Measurements from ENCODE around the gene BUD31. TPM values are rescaled to one million over a fixed set of nuclear protein-coding genes. Genes with fewer than 3 reads are reported as not detected.

BUD31 gene
- total RNA-seq, 1 donor from 2014 or later = 93.7 TPM

GRCh38 chr7:99397297-99397983 lies 11.3 kb upstream of the BUD31 start:
- Mint-ChIP-seq H3K4me1 (peaks cover 22% of the 10 kb centered on the region), H3K9me3 (no peaks in the 10 kb centered on the region), H3K4me3 (no peak overlapping the region), H3K36me3 (ENCODE audit: low read depth) (peaks cover 86% of the 10 kb centered on the region), H3K27me3 (no peaks in the 10 kb centered on the region), H3K27ac (no peak overlapping the region)
- intact Hi-C loops (cut with micrococcal nuclease) = no loop called here
- ChIA-PET POLR2A (no interaction called here), CTCF (no interaction called here)
- DNase-seq = no peak
- TF ChIP-seq CTCF (IDR thresholded peaks at IDR 0.05) = no peak
- ATAC-seq (ENCODE audit: low read depth) = no peak

- DNase-seq = no peak
- Mint-ChIP-seq H3K27ac (peak overlapping the region; percentile 6), H3K4me3 (no peak overlapping the region), H3K9me3 (no peaks in the 10 kb centered on the region), H3K4me1 (peaks cover 11% of the 10 kb centered on the region), H3K36me3 (ENCODE audit: low read depth) (peaks cover 89% of the 10 kb centered on the region), H3K27me3 (no peaks in the 10 kb centered on the region)
- no peak for TF ChIP-seq CTCF (IDR thresholded peaks at IDR 0.05)
- CTCF ChIA-PET = interaction anchor here (1.1 kb wide), 1 partner anchor 10 kb away, joined by 3 read pairs; the partner anchor contains the start of genes BUD31 and PDAP1
- ATAC-seq (ENCODE audit: low read depth) = no peak
- POLR2A ChIA-PET = interaction anchor here (0.6 to 2.9 kb wide), 5 partner anchors 8 to 715 kb away, joined by 3 to 18 read pairs (median 3); partner anchors contain the start of genes BUD31 and PDAP1
- intact Hi-C loops (cut with micrococcal nuclease) = no loop called here
Measured at GRCh38 chr7:99398891-99399445, 9.8 kb upstream of the BUD31 start.

- ATAC-seq (ENCODE audit: low read depth) (no peak), DNase-seq (no peak)
- Mint-ChIP-seq H3K27ac (peak overlapping the region; percentile 20), H3K36me3 (ENCODE audit: low read depth) (peaks cover 89% of the 10 kb centered on the region), H3K4me3 (no peak overlapping the region), H3K9me3 (no peaks in the 10 kb centered on the region), H3K4me1 (peaks cover 13% of the 10 kb centered on the region), H3K27me3 (no peaks in the 10 kb centered on the region)
- no peak for TF ChIP-seq CTCF (IDR thresholded peaks at IDR 0.05)
- ChIA-PET POLR2A (interaction anchor here (0.6 to 2.9 kb wide), 4 partner anchors 9 to 44 kb away, joined by 3 to 18 read pairs (median 3); partner anchors contain the start of genes BUD31 and PDAP1), CTCF (interaction anchor here (1.1 kb wide), 1 partner anchor 9 kb away, joined by 3 read pairs; the partner anchor contains the start of genes BUD31 and PDAP1)
- intact Hi-C loops (cut with micrococcal nuclease) = no loop called here
Measured at GRCh38 chr7:99399597-99399996, 9.2 kb upstream of the BUD31 start.

GRCh38 chr7:99402854-99403253 lies 5.9 kb upstream of the BUD31 start:
- no peak for TF ChIP-seq CTCF (IDR thresholded peaks at IDR 0.05)
- intact Hi-C loops (cut with micrococcal nuclease) = loop anchor here (10.0 kb wide), 1 partner anchor 258 kb away; the partner anchor contains the start of gene SMURF1
- peaks cover 63% of the 10 kb centered on the region for H3K36me3 Mint-ChIP-seq (ENCODE audit: low read depth)
- peaks cover 32% of the 10 kb centered on the region for H3K4me1 Mint-ChIP-seq
- ChIA-PET POLR2A (interaction anchor here (0.5 to 1.4 kb wide), 4 partner anchors 9 to 813 kb away, joined by 3 to 12 read pairs (median 4); no protein-coding TSS in a partner anchor), CTCF (no interaction called here)
- no peaks in the 10 kb centered on the region for H3K9me3 Mint-ChIP-seq
- DNase-seq = no peak
- H3K27ac Mint-ChIP-seq = no peak overlapping the region
- H3K27me3 Mint-ChIP-seq = no peaks in the 10 kb centered on the region
- H3K4me3 Mint-ChIP-seq = no peak overlapping the region
- no peak for ATAC-seq (ENCODE audit: low read depth)

- H3K4me1 Mint-ChIP-seq = peaks cover 36% of the 10 kb centered on the region
- H3K27ac Mint-ChIP-seq = peak overlapping the region; percentile 8
- TF ChIP-seq CTCF (IDR thresholded peaks at IDR 0.05) = no peak
- POLR2A ChIA-PET = interaction anchor here (0.5 to 1.7 kb wide), 4 partner anchors 11 to 68 kb away, joined by 3 to 6 read pairs (median 4); partner anchors contain the start of gene ARPC1B
- no peaks in the 10 kb centered on the region for H3K27me3 Mint-ChIP-seq
- no peak for ATAC-seq (ENCODE audit: low read depth)
- no peaks in the 10 kb centered on the region for H3K9me3 Mint-ChIP-seq
- peaks cover 61% of the 10 kb centered on the region for H3K36me3 Mint-ChIP-seq (ENCODE audit: low read depth)
- CTCF ChIA-PET = no interaction called here
- no peak for DNase-seq
- intact Hi-C loops (cut with micrococcal nuclease) = loop anchor here (10.0 kb wide), 1 partner anchor 259 kb away; the partner anchor contains the start of gene SMURF1
- H3K4me3 Mint-ChIP-seq = no peak overlapping the region
Measured at GRCh38 chr7:99403764-99404163, 5.0 kb upstream of the BUD31 start.
